Ishikawa (cell line): ENCODE data around the gene ITGB1.

Experiments used
- CEBPB ChIP-seq: IDR thresholded peaks from 2 replicates; pipeline ENCODE4 v1.6.1; 2012
- CREB1 ChIP-seq: IDR thresholded peaks from 2 replicates; pipeline ENCODE4 v1.6.1; 2012; ENCODE audit warnings: low read depth
- EGR1 ChIP-seq: IDR thresholded peaks from 2 replicates; pipeline ENCODE4 v1.6.1; 2012
- EP300 ChIP-seq: IDR thresholded peaks from 2 replicates; pipeline ENCODE4 v1.6.1; 2012; ENCODE audit warnings: borderline replicate concordance
- FOXM1 ChIP-seq: IDR thresholded peaks from 2 replicates; pipeline ENCODE4 v1.6.1; 2012; ENCODE audit warnings: low read depth, borderline replicate concordance
- MAX ChIP-seq: IDR thresholded peaks from 2 replicates; pipeline ENCODE4 v1.6.1; 2012
- RAD21 ChIP-seq: IDR thresholded peaks from 2 replicates; pipeline ENCODE4 v1.6.1; 2012; ENCODE audit warnings: low read depth
- REST ChIP-seq: IDR thresholded peaks from 2 replicates; pipeline ENCODE4 v1.6.1; 2012; ENCODE audit warnings: low read depth, mild to moderate bottlenecking
- TAF1 ChIP-seq: IDR thresholded peaks from 2 replicates; pipeline ENCODE4 v1.6.1; 2012; ENCODE audit warnings: low read depth, mild to moderate bottlenecking
- TCF12 ChIP-seq: IDR thresholded peaks from 2 replicates; pipeline ENCODE4 v1.6.1; 2012; ENCODE audit warnings: low read depth
- TEAD4 ChIP-seq: IDR thresholded peaks from 2 replicates; pipeline ENCODE4 v1.6.1; 2012
- USF1 ChIP-seq: IDR thresholded peaks from 2 replicates; pipeline ENCODE4 v1.6.1; 2012
- YY1 ChIP-seq: IDR thresholded peaks from 2 replicates; pipeline ENCODE4 v1.6.1; 2012; ENCODE audit warnings: low read depth
- ZBTB7A ChIP-seq: IDR thresholded peaks from 2 replicates; pipeline ENCODE4 v1.6.1; 2012; ENCODE audit warnings: low read depth

- TF ChIP-seq CREB1 (no peak), FOXM1 (no peak), ZBTB7A (no peak), MAX (no peak), REST (no peak), TCF12 (no peak), TAF1 (no peak), YY1 (no peak), EP300 (no peak), CEBPB (no peak), EGR1 (no peak), TEAD4 (no peak), USF1 (no peak), RAD21 (no peak)
These were observed 30.3 kb downstream of the ITGB1 start for GRCh38 chr10:32927750-32928149.
